ENCODE results near the gene CNR2.

Gene CNR2

DNA sequence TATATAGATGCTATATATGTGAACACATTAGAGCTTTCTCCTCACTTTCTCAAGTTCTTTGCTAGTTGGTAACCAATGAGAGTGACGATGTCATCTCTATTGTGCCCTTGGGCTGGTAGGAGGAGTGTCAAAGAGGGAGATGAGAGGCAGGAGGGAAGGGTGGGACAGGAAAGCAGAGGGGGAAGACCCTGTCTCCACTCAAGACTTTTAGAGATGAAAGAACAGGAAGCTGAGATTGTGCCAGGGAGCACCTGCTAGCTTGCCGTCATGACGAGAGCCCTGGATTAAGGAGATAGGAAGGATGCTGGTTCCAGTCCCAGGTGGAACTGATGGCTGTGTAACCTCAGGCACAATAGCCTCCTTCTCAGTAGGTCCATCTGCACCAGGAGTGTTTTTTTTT lies 16.7 kb downstream of the CNR2 start:
- DNase-seq (ENCODE audit: low spot score) = no peak
- H3K27ac ChIP-seq (replicated peaks; ENCODE audit: low read length) = no peak overlapping the region
- no peak overlapping the region for H2BK5ac ChIP-seq (ENCODE audit: low read length)
- H2BK120ac ChIP-seq (ENCODE audit: low read depth, low read length) = no peak overlapping the region
- no peaks in the 10 kb centered on the region for H3K79me1 ChIP-seq (ENCODE audit: low read depth, low read length)
- H3K9me3 ChIP-seq (replicated peaks in 1 of 2; ENCODE audit: control insufficient read depth in 2 of 2, insufficient read depth in 1 of 2, low read depth in 1 of 2, low read length in 2 of 2) = no peaks in the 10 kb centered on the region
- WGBS, 2 donors (ENCODE audit: extremely low coverage in 2 of 2, insufficient read length in 2 of 2, insufficient replicate concordance in 1 of 2) = no CpG with 5 or more reads among the region's 3 CpGs
- no peaks in the 10 kb centered on the region for H3K4me1 ChIP-seq (ENCODE audit: control insufficient read depth in 2 of 2, insufficient read depth in 1 of 2, low read depth in 1 of 2, low read length in 2 of 2)
- no peak overlapping the region for H3K4me3 ChIP-seq (ENCODE audit: low read length in 2 of 2)
- no peak overlapping the region for H4K91ac ChIP-seq (ENCODE audit: low read depth, low read length, poor library complexity)
- no peak overlapping the region for H3K18ac ChIP-seq (ENCODE audit: low read length)
- H3K4me2 ChIP-seq (ENCODE audit: insufficient read depth, low read length, poor library complexity, severe bottlenecking) = no peak overlapping the region
- peaks cover 0 to 6% (median 2%) of the 10 kb centered on the region in 3 experiments for H3K27me3 ChIP-seq (ENCODE audit: control insufficient read depth in 3 of 3, insufficient read depth in 3 of 3, low read depth in 1 of 3, low read length in 3 of 3)
- no peak overlapping the region for H2AK5ac ChIP-seq (ENCODE audit: low read depth, low read length)
- H2BK12ac ChIP-seq (ENCODE audit: low read length) = no peak overlapping the region
- H2AFZ ChIP-seq (ENCODE audit: low read length) = no peak overlapping the region
- H3K9ac ChIP-seq (ENCODE audit: low read depth, low read length, poor library complexity) = no peak overlapping the region
- no peak overlapping the region for H3K14ac ChIP-seq (ENCODE audit: low read length)
- H4K8ac ChIP-seq (ENCODE audit: low read depth, low read length) = no peak overlapping the region
- no peak overlapping the region for H2BK15ac ChIP-seq (ENCODE audit: low read length)
- H3K36me3 ChIP-seq (replicated peaks in 1 of 2; ENCODE audit: control insufficient read depth in 2 of 2, insufficient read depth in 2 of 2, low read length in 2 of 2) = no peaks in the 10 kb centered on the region
- H3K23ac ChIP-seq (ENCODE audit: low read depth, low read length, poor library complexity) = no peak overlapping the region
- no peak overlapping the region for H3K4ac ChIP-seq (ENCODE audit: low read length)

GRCh38 chr1:23895993-23896392 lies 17.2 kb downstream of the CNR2 start:
- Histone ChIP-seq H2AFZ (ENCODE audit: low read length) (no peak overlapping the region), H2BK5ac (ENCODE audit: low read length) (no peak overlapping the region), H3K14ac (ENCODE audit: low read length) (no peak overlapping the region), H2BK12ac (ENCODE audit: low read length) (no peak overlapping the region), H2AK5ac (ENCODE audit: low read depth, low read length) (no peak overlapping the region), H3K27me3 (ENCODE audit: control insufficient read depth in 3 of 3, insufficient read depth in 3 of 3, low read depth in 1 of 3, low read length in 3 of 3) (peaks cover 0 to 2% (median 1%) of the 10 kb centered on the region in 3 experiments), H2BK120ac (ENCODE audit: low read depth, low read length) (no peak overlapping the region), H4K8ac (ENCODE audit: low read depth, low read length) (no peak overlapping the region), H4K91ac (ENCODE audit: low read depth, low read length, poor library complexity) (no peak overlapping the region), H3K4ac (ENCODE audit: low read length) (no peak overlapping the region), H3K4me3 (ENCODE audit: low read length in 2 of 2) (no peak overlapping the region), H3K79me1 (ENCODE audit: low read depth, low read length) (no peaks in the 10 kb centered on the region), H3K4me2 (ENCODE audit: insufficient read depth, low read length, poor library complexity, severe bottlenecking) (no peak overlapping the region), H3K27ac (replicated peaks; ENCODE audit: low read length) (no peak overlapping the region), H2BK15ac (ENCODE audit: low read length) (no peak overlapping the region), H3K9me3 (replicated peaks in 1 of 2; ENCODE audit: control insufficient read depth in 2 of 2, insufficient read depth in 1 of 2, low read depth in 1 of 2, low read length in 2 of 2) (no peaks in the 10 kb centered on the region), H3K18ac (ENCODE audit: low read length) (no peak overlapping the region), H3K36me3 (replicated peaks in 1 of 2; ENCODE audit: control insufficient read depth in 2 of 2, insufficient read depth in 2 of 2, low read length in 2 of 2) (no peaks in the 10 kb centered on the region), H3K9ac (ENCODE audit: low read depth, low read length, poor library complexity) (no peak overlapping the region), H3K4me1 (ENCODE audit: control insufficient read depth in 2 of 2, insufficient read depth in 1 of 2, low read depth in 1 of 2, low read length in 2 of 2) (no peaks in the 10 kb centered on the region), H3K23ac (ENCODE audit: low read depth, low read length, poor library complexity) (no peak overlapping the region)
- WGBS, 2 donors (ENCODE audit: extremely low coverage in 2 of 2, insufficient read length in 2 of 2, insufficient replicate concordance in 1 of 2) = no CpG with 5 or more reads among the region's 4 CpGs
- no peak for DNase-seq (ENCODE audit: low spot score)

GRCh38 chr1:23895082-23895481 lies 18.1 kb downstream of the CNR2 start:
- Histone ChIP-seq H3K36me3 (replicated peaks in 1 of 2; ENCODE audit: control insufficient read depth in 2 of 2, insufficient read depth in 2 of 2, low read length in 2 of 2) (no peaks in the 10 kb centered on the region), H2AFZ (ENCODE audit: low read length) (no peak overlapping the region), H3K27me3 (ENCODE audit: control insufficient read depth in 3 of 3, insufficient read depth in 3 of 3, low read depth in 1 of 3, low read length in 3 of 3) (peaks cover 0 to 2% (median 0%) of the 10 kb centered on the region in 3 experiments), H3K4me1 (ENCODE audit: control insufficient read depth in 2 of 2, insufficient read depth in 1 of 2, low read depth in 1 of 2, low read length in 2 of 2) (no peaks in the 10 kb centered on the region), H2BK12ac (ENCODE audit: low read length) (no peak overlapping the region), H4K91ac (ENCODE audit: low read depth, low read length, poor library complexity) (no peak overlapping the region), H2AK5ac (ENCODE audit: low read depth, low read length) (no peak overlapping the region), H3K14ac (ENCODE audit: low read length) (no peak overlapping the region), H3K18ac (ENCODE audit: low read length) (no peak overlapping the region), H3K4ac (ENCODE audit: low read length) (no peak overlapping the region), H3K9ac (ENCODE audit: low read depth, low read length, poor library complexity) (no peak overlapping the region), H3K23ac (ENCODE audit: low read depth, low read length, poor library complexity) (no peak overlapping the region), H3K9me3 (replicated peaks in 1 of 2; ENCODE audit: control insufficient read depth in 2 of 2, insufficient read depth in 1 of 2, low read depth in 1 of 2, low read length in 2 of 2) (no peaks in the 10 kb centered on the region), H4K8ac (ENCODE audit: low read depth, low read length) (no peak overlapping the region), H2BK5ac (ENCODE audit: low read length) (no peak overlapping the region), H2BK120ac (ENCODE audit: low read depth, low read length) (no peak overlapping the region), H2BK15ac (ENCODE audit: low read length) (no peak overlapping the region), H3K4me3 (ENCODE audit: low read length in 2 of 2) (no peak overlapping the region), H3K79me1 (ENCODE audit: low read depth, low read length) (no peaks in the 10 kb centered on the region), H3K4me2 (ENCODE audit: insufficient read depth, low read length, poor library complexity, severe bottlenecking) (no peak overlapping the region), H3K27ac (replicated peaks; ENCODE audit: low read length) (no peak overlapping the region)
- no peak for DNase-seq (ENCODE audit: low spot score)
- no CpG with 5 or more reads among the region's 5 CpGs for WGBS, 2 donors (ENCODE audit: extremely low coverage in 2 of 2, insufficient read length in 2 of 2, insufficient replicate concordance in 1 of 2)

GRCh38 chr1:23889074-23889473 lies 24.1 kb downstream of the CNR2 start:
- H3K4me2 ChIP-seq (ENCODE audit: insufficient read depth, low read length, poor library complexity, severe bottlenecking) = no peak overlapping the region
- no peaks in the 10 kb centered on the region for H3K79me1 ChIP-seq (ENCODE audit: low read depth, low read length)
- H3K4ac ChIP-seq (ENCODE audit: low read length) = no peak overlapping the region
- no peak overlapping the region for H3K18ac ChIP-seq (ENCODE audit: low read length)
- no peak overlapping the region for H2BK12ac ChIP-seq (ENCODE audit: low read length)
- no peaks in the 10 kb centered on the region for H3K36me3 ChIP-seq (replicated peaks in 1 of 2; ENCODE audit: control insufficient read depth in 2 of 2, insufficient read depth in 2 of 2, low read length in 2 of 2)
- H3K9me3 ChIP-seq (replicated peaks in 1 of 2; ENCODE audit: control insufficient read depth in 2 of 2, insufficient read depth in 1 of 2, low read depth in 1 of 2, low read length in 2 of 2) = no peaks in the 10 kb centered on the region
- no peak overlapping the region for H2AFZ ChIP-seq (ENCODE audit: low read length)
- no CpG with 5 or more reads among the region's 5 CpGs for WGBS, 2 donors (ENCODE audit: extremely low coverage in 2 of 2, insufficient read length in 2 of 2, insufficient replicate concordance in 1 of 2)
- H4K8ac ChIP-seq (ENCODE audit: low read depth, low read length) = no peak overlapping the region
- no peak overlapping the region for H2BK120ac ChIP-seq (ENCODE audit: low read depth, low read length)
- no peak overlapping the region for H3K23ac ChIP-seq (ENCODE audit: low read depth, low read length, poor library complexity)
- peaks cover 0 to 6% of the 10 kb centered on the region in 2 donors for H3K4me1 ChIP-seq (ENCODE audit: control insufficient read depth in 2 of 2, insufficient read depth in 1 of 2, low read depth in 1 of 2, low read length in 2 of 2)
- H3K4me3 ChIP-seq (ENCODE audit: low read length in 2 of 2) = no peak overlapping the region
- no peak overlapping the region for H3K14ac ChIP-seq (ENCODE audit: low read length)
- DNase-seq (ENCODE audit: low spot score) = no peak
- H2AK5ac ChIP-seq (ENCODE audit: low read depth, low read length) = no peak overlapping the region
- H3K27me3 ChIP-seq (ENCODE audit: control insufficient read depth in 3 of 3, insufficient read depth in 3 of 3, low read depth in 1 of 3, low read length in 3 of 3) = peaks cover 0 to 2% (median 0%) of the 10 kb centered on the region in 3 experiments
- H2BK15ac ChIP-seq (ENCODE audit: low read length) = no peak overlapping the region
- H2BK5ac ChIP-seq (ENCODE audit: low read length) = no peak overlapping the region
- H3K27ac ChIP-seq (replicated peaks; ENCODE audit: low read length) = no peak overlapping the region
- no peak overlapping the region for H4K91ac ChIP-seq (ENCODE audit: low read depth, low read length, poor library complexity)
- no peak overlapping the region for H3K9ac ChIP-seq (ENCODE audit: low read depth, low read length, poor library complexity)

Data from neuronal stem cell (in vitro differentiated cells).